Kidney glomerular epithelial cell (primary cell): ENCODE results near the gene DIPK1B.
A peak's percentile ranks its signal among the peaks of the same experiment; 100 is the strongest.
"Not testable (repeated sequence)": the region's sequence is repeated elsewhere in the genome, so short reads cannot be mapped to it uniquely, and the experiment has no call there.

Experiments
- DNase-seq: peaks from one replicate; lab custom pipeline; 2025; lab: John Stamatoyannopoulos, UW

Gene DIPK1B

DNA sequence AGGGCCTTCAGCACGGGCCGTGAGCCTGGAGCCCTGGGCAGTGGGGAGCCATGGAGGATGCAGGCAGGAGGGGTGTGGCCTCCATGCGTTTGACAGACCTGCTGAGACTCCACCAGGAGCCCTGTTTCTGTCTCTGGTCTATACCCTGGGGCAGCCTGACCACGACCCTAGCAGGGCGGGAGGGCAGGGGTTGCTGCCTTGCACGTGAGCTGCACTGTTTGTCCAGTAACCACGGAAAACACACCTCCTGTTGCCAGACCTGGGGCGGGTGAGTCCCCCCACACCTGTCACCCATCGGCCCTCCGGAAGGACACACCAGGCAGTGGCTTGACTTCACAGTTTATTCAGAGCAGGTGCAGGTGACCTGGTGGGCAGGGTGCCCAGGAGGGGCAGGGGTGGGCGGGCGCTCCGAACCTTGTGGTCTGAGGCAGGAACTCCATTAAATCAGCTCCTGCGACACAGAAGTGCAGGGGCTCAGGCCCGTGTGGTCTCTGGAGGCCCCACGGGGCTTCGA lies 41.7 kb downstream of the DIPK1B start:
- no peak for DNase-seq

DNA sequence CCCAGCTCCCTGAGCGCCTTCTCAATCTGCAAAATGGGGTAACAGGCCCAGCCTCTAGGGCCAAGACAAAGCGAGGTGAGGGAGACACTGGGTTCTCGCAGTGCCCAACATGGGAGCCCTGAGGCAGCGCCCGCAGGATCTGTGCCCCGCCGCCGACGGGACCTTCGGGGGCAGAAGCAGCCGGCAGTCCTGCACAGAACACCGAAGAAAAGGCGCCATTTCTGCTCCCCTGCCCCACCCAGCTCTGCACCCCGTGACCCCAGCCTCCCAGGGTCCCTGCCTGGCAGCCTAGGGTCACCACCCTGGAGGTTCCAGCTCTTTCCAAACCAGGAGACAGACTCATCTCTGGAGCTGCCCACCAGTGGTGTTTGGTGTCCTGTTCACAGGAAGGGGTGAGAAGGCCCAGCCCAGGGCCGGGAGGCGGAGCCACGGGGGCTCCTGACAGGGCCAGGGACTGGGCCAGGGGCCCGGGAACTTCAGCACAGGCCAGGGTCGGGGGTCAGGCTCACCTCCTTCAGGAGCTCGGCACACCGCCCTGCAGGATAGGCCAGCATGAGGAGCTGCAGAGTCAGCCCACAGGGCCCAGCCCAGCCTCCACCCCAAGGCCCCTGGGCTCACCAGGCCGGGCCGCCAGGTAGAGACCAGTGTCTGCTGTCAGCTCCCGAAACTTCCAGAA lies 42.4 kb downstream of the DIPK1B start:
- DNase-seq = no peak

DNA sequence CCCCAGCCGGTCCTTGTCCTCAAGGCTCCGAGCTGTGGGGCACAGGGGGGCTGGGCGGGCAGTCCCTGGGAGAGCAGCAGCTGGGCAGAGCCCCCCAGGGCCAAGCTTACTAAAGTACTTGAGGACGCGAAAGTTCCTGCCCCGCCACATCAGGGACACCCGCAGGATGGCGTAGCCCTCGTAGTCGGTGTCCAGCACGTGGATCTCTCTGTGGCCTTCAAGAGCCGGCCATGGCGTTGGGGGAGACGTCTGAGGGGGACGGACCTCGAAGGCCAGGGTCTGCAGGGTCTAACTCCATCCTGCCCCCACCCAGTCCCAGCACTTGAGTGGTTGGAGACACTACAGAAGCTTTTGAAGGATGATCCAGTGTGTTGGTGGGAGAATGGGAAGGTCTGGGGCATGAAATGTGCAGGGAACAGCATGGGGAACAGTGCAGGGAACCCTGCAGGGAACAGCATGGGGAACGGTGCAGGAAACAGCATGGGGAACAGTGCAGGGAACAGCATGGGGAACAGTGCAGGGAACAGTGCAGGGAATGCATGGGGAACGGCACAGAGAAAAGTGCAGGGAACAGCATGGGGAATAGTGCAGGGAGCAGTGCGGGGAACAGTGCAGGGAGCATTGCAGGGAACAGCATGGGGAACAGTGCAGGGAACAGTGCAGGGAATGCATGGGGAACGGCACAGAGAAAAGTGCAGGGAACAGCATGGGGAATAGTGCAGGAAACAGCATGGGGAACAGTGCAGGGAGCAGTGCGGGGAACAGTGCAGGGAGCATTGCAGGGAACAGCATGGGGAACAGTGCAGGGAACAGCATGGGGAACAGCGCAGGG lies 43.1 kb downstream of the DIPK1B start:
- DNase-seq = not testable (repeated sequence)

DNA sequence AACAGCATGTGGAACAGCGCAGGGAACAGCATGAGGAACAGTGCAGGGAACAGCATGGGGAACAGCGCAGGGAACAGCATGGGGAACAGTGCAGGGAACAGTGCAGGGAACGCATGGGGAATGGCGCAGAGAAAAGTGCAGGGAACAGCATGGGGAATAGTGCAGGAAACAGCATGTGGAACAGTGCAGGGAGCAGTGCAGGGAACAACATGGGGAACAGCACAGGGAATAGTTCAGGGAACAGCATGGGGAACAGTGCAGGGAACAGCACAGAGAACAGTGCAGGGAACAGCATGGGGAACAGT lies 43.7 kb downstream of the DIPK1B start:
- no peak for DNase-seq

DNA sequence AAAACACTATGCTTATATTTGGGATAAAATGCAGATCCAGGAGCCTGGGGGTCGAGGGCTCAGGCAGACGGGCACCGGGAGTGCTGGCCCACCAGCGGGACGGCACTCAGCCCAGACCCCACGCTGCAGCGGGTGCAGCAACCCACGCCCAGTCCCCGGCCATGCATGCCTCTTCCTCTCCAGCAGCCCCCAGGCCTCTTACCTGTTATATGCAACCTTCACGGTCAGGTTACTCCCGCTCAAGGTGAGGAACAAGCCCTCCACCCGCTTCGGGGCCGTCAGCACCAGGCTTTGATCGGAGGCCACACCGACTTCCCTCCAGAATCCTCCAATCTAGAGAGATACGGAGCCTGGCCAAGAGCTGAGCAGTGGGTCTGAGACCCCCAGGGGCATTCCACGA lies 44.5 kb downstream of the DIPK1B start:
- no peak for DNase-seq

DNA sequence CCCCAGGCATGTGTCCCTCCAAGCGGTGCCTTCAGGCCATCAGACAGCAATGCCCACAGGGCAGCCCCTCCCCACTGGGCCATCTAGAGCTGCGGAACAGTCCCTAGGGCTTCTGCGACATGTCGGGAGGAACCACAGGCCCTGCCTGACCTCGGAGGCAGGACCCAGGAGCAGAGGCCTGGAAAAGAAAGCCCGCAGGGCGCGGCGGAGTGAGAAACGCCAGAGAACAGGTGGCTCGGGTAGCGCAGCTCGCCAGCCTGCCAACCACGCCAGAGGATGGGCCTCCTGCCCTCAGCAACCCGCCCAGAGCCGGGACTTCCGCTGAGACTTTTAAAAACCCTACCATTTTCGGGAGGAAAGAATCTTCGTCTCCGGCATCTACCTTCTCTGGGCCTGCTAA lies 45.0 kb downstream of the DIPK1B start:
- no peak for DNase-seq

DNA sequence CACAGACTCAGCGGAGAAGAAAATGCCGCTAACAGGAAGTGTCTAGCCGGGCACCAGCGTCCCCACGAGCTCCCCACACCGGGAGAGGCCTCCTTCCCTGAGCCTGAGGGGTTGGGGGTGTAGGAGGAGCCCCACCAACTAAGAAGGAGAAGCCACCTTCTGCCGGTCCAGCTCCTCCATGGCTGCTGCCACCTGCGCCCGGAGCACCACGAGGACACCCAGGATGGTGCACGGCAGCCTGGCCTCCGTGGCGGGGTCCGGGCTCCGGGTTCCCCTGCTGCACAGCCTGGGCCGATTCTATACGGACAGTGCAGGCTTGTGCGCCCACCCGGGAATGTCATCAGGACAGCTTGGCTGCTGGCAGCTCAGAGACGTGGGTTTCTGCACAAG lies 45.4 kb downstream of the DIPK1B start:
- no peak for DNase-seq

DNA sequence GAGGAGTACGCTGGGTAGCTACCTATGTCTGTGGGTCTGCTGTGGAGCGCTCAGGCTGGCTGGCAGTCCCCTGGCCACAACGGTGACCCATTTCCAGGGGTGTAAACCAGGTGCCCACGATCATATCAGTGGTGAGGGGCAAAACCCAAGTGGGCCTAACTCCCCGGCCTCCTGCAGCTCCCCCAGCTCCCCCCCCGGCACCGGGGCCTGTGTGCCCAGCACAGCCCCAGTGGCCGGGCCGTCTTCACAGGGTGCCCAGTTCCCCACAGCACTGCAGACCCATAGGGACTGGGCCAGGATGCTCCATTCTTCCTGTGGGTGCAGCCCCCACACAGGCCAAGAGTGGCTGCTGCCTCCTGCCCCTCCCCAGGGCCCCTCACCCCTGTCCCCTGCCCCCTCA lies 46.6 kb downstream of the DIPK1B start:
- DNase-seq = no peak

DNA sequence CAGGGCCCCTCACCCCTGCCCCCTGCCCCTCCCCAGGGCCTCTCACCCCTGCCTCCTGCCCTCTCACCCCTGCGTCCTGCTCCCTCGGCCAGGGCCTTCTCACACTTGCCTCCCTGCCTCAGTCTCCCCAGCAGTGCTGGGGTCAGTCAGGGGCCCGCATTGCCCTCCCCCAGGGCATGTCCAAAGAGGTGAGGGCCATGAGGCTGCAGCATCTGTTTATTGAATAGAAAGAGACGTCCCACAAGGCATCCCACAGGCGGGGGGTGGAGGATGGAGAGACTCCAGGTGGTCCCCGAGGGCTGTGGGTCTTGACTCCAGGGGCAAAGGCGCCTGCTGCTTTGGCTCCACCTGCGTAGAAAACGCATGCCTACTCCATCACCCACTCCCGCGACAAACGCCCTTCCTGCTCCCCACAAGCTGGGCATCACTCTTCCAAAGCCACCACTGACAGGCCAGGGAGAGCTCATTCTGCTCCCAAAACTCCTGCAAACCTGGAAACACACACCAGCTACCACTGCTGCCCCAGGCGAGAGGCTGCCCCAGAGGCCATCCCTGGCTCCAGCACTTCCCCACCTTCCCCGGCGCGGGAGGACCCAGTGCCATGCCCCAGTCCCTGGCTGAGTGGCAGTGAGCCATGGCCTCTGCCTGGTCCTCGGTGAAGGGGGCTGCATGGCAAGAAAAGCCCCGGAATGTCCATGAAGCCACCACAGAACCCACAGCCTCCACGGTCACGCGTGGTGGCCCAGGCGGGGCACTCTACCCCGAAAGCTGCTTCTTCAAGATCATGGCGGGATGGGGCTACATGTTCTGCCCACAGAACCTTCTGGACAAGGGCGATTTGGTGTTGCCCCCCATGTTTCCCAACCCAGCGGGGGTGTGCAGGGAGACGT lies 47.3 kb downstream of the DIPK1B start:
- no peak for DNase-seq

DNA sequence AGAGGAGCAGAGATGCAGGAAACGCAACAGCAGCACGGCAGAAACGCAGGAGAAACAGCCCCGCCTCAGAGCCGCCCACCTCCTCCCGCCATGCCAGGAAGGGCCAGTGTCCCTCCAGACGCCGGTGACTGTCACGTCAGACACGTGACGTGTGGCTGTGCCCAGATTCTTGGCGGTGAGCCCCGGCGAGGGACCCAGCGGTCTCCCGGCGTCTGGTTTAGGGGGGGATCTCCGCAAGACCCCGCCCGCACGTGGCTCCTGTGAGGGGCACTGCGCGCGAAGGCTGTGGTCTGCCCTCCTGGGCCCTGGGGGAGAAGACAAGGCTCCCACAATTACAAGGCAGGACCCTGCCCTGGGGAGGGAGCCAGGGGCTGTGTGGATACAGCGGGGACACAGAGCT lies 48.1 kb downstream of the DIPK1B start:
- DNase-seq = no peak

DNA sequence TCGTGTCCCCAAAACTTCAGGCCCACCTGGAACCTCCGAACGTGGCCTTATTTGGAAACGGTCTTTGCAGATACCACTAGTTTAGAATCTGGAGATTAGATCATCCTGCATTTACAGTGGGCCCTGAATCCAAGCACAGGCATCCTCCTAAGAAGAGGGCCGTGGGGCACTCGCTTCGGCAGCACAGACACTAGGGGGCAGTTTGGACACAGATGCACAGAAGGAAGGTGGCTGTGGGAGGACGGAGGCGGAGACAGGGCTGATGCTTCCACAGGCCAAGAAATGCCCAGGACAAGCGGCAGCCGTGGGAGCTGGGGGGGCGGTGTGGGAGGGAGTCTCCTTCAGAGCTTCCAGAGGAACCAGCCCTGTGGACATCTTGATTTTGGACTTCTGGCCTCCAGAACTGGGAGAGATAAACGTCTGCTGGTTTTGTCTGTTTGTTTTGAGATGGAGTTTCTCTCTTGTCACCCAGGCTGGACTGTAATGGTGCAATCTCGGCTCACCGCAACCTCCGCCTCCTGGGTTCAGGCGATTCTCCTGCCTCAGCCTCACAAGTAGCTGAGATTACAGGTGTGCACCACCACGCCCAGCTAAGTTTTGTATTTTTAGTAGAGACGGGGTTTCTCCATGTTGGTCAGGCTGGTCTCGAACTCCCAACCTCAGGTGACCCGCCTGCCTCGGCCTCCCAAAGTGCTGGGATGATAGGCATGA lies 48.6 kb downstream of the DIPK1B start:
- DNase-seq = peak; percentile 30

DNA sequence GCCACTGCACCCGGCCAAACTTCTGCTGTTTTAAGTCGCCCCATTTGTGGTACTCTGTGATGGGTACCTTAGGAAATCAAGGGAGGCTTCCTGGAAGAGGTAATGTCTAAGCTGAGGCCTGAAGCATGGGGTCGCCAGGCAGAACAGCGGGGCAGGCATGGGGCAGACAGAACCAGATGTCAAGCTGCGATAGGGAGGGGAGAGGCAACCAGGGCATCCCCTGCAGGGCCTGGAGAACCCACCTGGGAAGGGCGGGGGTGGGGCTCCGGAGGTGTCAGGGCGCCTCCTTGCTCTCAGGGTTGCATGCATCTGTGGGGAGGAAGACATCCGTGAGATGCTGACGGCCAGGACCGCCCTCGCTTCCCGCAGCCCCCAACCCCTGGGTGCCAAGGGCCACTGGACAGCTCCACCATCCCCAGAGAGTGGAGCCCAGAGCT lies 49.2 kb downstream of the DIPK1B start:
- DNase-seq = no peak

DNA sequence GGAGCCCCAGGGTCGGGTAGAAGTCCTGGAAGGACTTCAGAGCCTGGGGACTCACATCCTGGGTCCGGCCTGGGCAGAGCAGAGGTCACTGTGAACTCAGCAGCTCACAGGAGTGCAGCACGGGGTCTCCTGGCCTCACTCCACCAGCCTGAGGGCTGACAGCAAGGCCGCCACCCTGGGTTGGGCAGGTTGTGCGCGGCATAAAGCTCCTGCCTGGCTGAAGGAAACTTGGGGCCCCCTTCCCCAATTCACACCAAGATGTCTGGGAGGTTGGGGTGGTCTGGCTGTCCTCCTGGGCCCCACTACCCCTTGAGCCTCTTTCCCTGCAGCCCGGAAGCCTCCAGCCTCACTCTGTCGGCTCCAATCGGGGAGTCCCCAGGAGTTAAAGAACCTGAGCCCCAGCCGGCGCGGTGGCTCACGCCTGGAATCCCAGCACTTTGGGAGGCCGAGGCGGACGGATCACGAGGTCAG lies 49.9 kb downstream of the DIPK1B start:
- no peak for DNase-seq

DNA sequence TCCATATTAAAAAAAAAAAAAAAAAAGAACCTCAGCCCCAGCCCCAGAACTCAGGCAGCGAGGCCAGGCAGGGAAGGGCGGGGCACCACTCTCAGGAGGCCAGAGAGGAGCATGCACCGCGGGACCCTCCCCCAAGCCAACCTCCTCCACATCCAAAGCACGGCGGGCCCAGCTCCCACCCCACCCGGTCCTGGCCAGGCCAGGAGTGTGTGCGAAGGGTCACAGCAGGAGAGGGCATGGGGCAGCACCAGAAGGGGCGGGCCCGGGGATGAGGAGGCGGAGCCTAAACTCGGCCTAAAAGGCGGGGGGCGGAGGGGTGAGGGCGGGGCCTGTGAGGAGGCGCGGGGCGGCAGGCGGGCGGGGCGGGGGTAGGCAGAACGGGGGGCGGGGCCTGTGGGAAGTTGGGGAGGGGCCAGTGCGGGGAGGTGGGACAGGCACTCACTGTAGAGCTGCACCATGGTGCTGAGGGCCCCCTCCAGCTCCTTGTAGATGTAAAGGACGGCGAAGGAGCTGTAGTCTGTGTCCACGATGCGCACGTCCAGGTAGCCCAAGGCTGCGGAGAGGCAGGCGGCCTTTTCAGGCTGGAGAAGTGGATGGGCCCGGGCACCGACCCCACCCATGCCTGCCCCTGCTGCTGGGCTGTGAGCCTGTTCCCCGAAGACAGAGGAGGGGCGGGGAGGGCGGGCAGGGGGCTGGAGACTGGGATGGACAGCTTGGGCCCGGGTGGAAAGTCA lies 50.7 kb downstream of the DIPK1B start:
- DNase-seq = no peak

DNA sequence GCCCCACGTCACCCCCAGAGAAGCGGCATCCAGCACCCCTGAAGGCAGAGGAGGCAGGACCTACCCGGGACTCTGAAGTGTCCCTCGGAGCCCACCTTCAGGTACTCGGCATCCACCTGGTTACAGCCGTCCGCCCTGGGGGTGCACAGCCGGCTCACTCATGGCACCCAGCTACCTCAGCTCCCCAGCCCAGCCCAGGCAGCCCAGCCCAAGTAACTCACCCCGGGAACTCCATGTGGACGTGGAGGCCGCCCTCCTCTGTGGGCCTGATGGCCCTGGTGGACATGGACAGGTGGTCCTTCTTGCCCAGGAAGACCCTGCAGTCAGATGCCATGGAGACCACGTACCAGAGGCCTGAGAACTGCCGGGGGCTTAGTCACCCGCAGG lies 51.3 kb downstream of the DIPK1B start:
- no peak for DNase-seq

DNA sequence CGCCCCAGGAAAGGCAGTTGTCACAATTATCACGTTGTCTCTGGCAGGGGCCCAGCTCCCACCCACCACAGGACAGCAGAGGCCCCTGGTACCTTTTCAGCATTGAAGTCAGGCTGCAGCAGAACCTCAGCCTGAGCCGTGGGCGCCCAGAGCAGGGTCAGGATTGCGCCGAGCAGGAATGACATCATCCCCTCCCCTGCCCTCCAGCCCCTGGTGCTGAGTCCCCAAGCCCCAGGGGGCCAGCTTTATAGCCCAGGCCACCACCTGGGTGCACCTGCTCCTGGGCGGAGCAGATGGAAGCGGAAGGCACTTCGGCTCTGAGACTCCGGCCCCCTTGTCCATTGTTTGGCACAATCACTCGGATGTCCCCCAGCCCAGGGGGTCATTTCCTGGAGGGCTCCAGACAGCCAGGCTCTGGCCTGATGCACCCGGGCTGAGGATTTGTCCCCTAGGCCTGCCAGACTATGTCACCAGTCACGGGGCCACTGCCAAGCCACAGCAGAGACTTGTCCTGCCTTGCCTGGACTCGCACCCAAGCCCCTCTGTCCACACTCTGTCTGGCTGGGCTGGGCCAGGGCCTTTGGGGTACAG lies 52.0 kb downstream of the DIPK1B start, which contains the start of gene LCN15:
Gene LCN15 (minus strand): TSS at position 218 of the 591 bp plus-strand sequence. CDS start 30 bp downstream, at position 188.
- no peak for DNase-seq

DNA sequence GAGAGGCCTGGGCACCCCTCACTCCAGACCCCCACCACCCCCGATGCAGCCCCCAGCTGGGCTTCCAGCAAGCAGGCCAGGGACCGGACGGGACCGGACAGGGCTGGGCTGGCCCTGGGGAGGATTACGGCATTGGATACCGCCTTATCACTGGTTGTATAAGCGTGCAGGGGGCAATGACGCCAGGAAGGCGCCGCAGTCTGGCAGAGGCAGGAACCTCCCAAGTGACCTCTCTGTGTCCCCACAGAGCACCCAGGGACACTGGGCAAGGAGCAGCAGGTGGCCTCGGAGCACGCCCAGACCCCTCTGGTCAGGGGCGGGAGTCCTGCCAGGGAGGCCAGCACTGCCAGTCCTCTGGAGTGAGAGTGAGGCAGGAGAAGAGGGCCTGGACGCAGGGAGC lies 52.7 kb downstream of the DIPK1B start:
- no peak for DNase-seq

DNA sequence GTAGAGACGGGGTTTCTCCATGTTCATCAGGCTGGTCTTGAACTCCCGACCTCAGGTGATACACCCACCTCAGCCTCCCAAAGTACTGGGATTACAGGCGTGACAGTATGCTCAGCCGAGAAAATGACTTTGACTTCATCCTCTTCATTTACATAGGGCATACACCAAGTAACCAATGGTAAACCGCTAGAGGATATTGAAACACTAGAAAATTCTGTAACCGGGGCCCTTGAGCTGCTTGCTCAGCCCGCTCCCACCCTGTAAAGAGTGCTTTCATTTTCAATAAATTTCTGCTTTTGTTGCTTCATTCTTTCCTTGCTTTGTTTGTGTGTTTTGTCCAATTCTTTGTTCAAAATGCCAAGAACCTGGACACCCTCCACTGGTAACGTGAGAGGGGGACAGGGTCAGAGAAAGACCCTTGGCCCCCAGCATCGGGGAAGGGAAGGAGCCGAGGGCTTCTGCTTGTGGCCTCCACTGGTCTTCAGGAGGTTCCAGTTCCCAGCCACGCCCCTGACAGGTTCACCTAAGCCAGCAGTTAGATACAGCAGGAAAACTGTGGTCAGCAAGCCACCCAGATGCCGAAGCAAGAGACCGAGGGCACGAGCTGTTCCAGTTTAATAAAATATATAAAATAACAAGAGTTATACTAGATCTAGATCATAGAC lies 53.5 kb downstream of the DIPK1B start:
- DNase-seq = not testable (repeated sequence)

DNA sequence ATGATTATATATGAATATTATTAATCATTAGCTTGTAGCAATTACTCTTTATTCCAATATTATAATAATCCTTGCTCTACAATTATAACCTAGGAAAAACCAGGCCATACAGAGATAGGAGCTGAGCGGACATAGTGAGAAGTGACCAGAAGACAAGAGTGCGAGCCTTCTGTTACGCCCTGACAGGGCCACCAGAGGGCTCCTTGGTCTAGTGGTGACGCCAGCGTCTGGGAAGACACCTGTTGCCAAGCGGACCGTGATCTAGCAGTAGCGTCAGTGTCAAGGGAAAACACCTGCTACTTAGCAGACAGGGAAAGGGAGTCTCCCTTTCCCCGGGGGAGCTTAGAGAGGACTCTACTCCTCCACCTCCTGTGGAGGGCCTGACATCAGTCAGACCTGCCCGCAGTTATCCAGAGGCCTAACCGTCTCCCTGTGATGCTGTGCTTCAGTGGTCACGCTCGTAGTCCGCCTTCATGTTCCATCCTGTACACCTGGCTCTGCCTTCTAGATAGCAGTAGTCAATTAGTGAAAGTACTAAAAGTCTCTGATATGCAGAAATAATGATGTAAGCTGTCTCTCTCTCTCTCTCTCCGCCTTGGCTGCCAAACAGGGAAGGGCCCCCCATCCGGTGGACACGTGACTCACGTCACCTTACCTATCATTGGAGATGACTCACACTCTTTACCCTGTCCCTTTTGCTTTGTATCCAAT lies 54.2 kb downstream of the DIPK1B start:
- DNase-seq = peak; percentile 16
